Fibroblast of lung (primary cell): ENCODE data around the gene GJA8. TPM values are rescaled to one million over a fixed set of nuclear protein-coding genes. Genes with fewer than 3 reads are reported as not detected.
"Not testable (repeated sequence)": the region's sequence is repeated elsewhere in the genome, so short reads cannot be mapped to it uniquely, and the experiment has no call there.

ENCODE experiments used
- DNase-seq, 2 donors: peaks; one replicate each; pipeline versions ENCODE4 v3.0.0 to v3.0.0-alpha.2; 2010; ENCODE audit warnings: low read depth in 2 of 2
- H2AFZ ChIP-seq: 2 replicates; pipeline ENCODE4 v1.5.1; 2012; ENCODE audit warnings: low read length, control low read depth, inconsistent platforms
- H3K27ac ChIP-seq: 2 replicates; pipeline ENCODE4 v1.5.1; 2011; ENCODE audit warnings: low read length, control low read depth; ENCODE audit not compliant: insufficient read depth
- H3K27me3 ChIP-seq: 2 replicates; pipeline ENCODE4 v1.5.1; 2011; ENCODE audit warnings: mild to moderate bottlenecking, low read length; ENCODE audit not compliant: control insufficient read depth, insufficient read depth
- H3K36me3 ChIP-seq: 2 replicates; pipeline ENCODE4 v1.5.1; 2011; ENCODE audit warnings: low read length; ENCODE audit not compliant: control insufficient read depth, insufficient read depth
- H3K4me1 ChIP-seq: 2 replicates; pipeline ENCODE4 v1.5.1; 2011; ENCODE audit warnings: low read length; ENCODE audit not compliant: control insufficient read depth, insufficient read depth; ENCODE audit errors: extremely low read depth
- H3K4me2 ChIP-seq: 2 replicates; pipeline ENCODE4 v1.5.1; 2011; ENCODE audit warnings: low read length, control low read depth; ENCODE audit not compliant: insufficient read depth; ENCODE audit errors: extremely low read depth
- H3K4me3 ChIP-seq, 4 experiments: fragments of 200-600 bp in 1 of 4; sonication (generic) in 1 of 4; replicated peaks in 1 of 4; 2 replicates each; pipeline ENCODE4 v1.5.1; 2011 to 2016; ENCODE audit warnings: low read length in 4 of 4, low read depth in 3 of 4, mild to moderate bottlenecking in 3 of 4, control low read depth in 2 of 4, inconsistent platforms in 1 of 4, mixed read lengths in 1 of 4; ENCODE audit not compliant: insufficient read depth in 1 of 4; ENCODE audit errors: control extremely low read depth in 1 of 4
- H3K79me2 ChIP-seq: 2 replicates; pipeline ENCODE4 v1.5.1; 2012; ENCODE audit warnings: mild to moderate bottlenecking, low read length, inconsistent platforms; ENCODE audit not compliant: control insufficient read depth, insufficient read depth
- H3K9ac ChIP-seq: 2 replicates; pipeline ENCODE4 v1.5.1; 2011; ENCODE audit warnings: mild to moderate bottlenecking, low read length, control low read depth; ENCODE audit not compliant: insufficient read depth
- H3K9me3 ChIP-seq: 2 replicates; pipeline ENCODE4 v1.5.1; 2012; ENCODE audit warnings: low read depth, low read length; ENCODE audit not compliant: control insufficient read depth, insufficient read depth
- H4K20me1 ChIP-seq: 2 replicates; pipeline ENCODE4 v1.5.1; 2011; ENCODE audit warnings: low read length; ENCODE audit not compliant: control insufficient read depth, insufficient read depth; ENCODE audit errors: extremely low read depth
- CTCF ChIP-seq, 2 donors: IDR thresholded peaks in 1 of 2; conservative IDR thresholded peaks in 1 of 2; 1 replicate in 1 of 2; 2 replicates in 1 of 2; pipeline ENCODE4 v1.5.1; 2011 to 2012; ENCODE audit warnings: low read length in 2 of 2, control low read depth in 1 of 2, inconsistent platforms in 1 of 2, low read depth in 1 of 2, mild to moderate bottlenecking in 1 of 2
- EZH2 ChIP-seq: IDR thresholded peaks from 2 replicates; pipeline ENCODE4 v1.5.1; 2012; ENCODE audit warnings: low read length, control low read depth, mild to moderate bottlenecking; ENCODE audit errors: missing control alignments
- polyA minus RNA-seq: library from RNA; depleted of rRNA, polyadenylated mRNA; stranded (reverse); fragments of >200 nt; gene quantifications from 2 replicates; pipeline ENCODE4 v1.2.3, GENCODE V29; 2011; ENCODE audit warnings: low replicate concordance
- polyA plus RNA-seq, 2 donors: library from polyadenylated mRNA; depleted of rRNA in 1 of 2; stranded (reverse) in 1 of 2; unstranded in 1 of 2; fragments of >200 nt; gene quantifications; 2 replicates each; pipeline ENCODE4 v1.2.1, GENCODE V29; 2011 to 2012; ENCODE audit warnings: missing spikeins in 1 of 2
- total RNA-seq: library from RNA; depleted of rRNA; stranded (reverse); fragments of >200 nt; gene quantifications from 2 replicates; pipeline ENCODE4 v1.2.1, GENCODE V29; 2014

Gene GJA8
- total RNA-seq (not detected in 2 replicates), polyA plus RNA-seq (not detected in 2 replicates), polyA minus RNA-seq (not detected in 2 replicates)
- not detected in 2 replicates for polyA plus RNA-seq (2012)

- H4K20me1 ChIP-seq: no peaks in the 10 kb centered on the region
- DNase-seq: no peak
These were observed at the start of gene GJA8 for GRCh38 chr1:147902253-147902845. TSS of gene GJA8 (plus strand) at chr1:147902795. CDS start at chr1:147907956, 5,161 bp downstream.

GRCh38 chr1:147853391-147853790, 49.2 kb upstream of the GJA8 start:
- H4K20me1 ChIP-seq: no peaks in the 10 kb centered on the region
- H3K27me3 ChIP-seq: no peaks in the 10 kb centered on the region
- no peaks in the 10 kb centered on the region for H3K36me3 ChIP-seq
- no peak overlapping the region for H3K9ac ChIP-seq
- no peak overlapping the region for H3K4me3 ChIP-seq
- no peak overlapping the region for H3K27ac ChIP-seq
- DNase-seq: peak in 1 of 2 donors; percentile 55
- H3K79me2 ChIP-seq: no peaks in the 10 kb centered on the region
- H3K4me2 ChIP-seq: no peak overlapping the region
- no peaks in the 10 kb centered on the region for H3K9me3 ChIP-seq
- no peak overlapping the region for H2AFZ ChIP-seq
- no peaks in the 10 kb centered on the region for H3K4me1 ChIP-seq
- no peak for TF ChIP-seq CTCF (conservative IDR thresholded peaks at IDR 0.05 in 1 of 2, IDR thresholded peaks at IDR 0.05 in 1 of 2; ENCODE audit: low read depth in 1 of 2, low read length in 2 of 2)
- TF ChIP-seq EZH2: no peak

More at GRCh38 chr1:147902253-147902845, at the start of gene GJA8:
- H3K36me3 ChIP-seq: no peaks in the 10 kb centered on the region
- H3K4me1 ChIP-seq: no peaks in the 10 kb centered on the region
- H2AFZ ChIP-seq: no peak within 1 kb of the TSS
- no peak within 1 kb of the TSS for H3K27ac ChIP-seq
- TF ChIP-seq EZH2 (no peak), CTCF (conservative IDR thresholded peaks at IDR 0.05 in 1 of 2, IDR thresholded peaks at IDR 0.05 in 1 of 2; ENCODE audit: low read depth in 1 of 2, low read length in 2 of 2) (no peak)
- no peaks in the 10 kb centered on the region for H3K79me2 ChIP-seq
- no peak within 1 kb of the TSS for H3K4me3 ChIP-seq
- H3K9ac ChIP-seq: no peak within 1 kb of the TSS
- H3K4me2 ChIP-seq: no peak within 1 kb of the TSS
- H3K9me3 ChIP-seq: no peaks in the 10 kb centered on the region
- H3K27me3 ChIP-seq: peaks cover 3% of the 10 kb centered on the region

GRCh38 chr1:147854989-147855388, 47.6 kb upstream of the GJA8 start:
- not testable (repeated sequence) for H3K4me1 ChIP-seq, DNase-seq, H3K4me3 ChIP-seq, H2AFZ ChIP-seq, H3K79me2 ChIP-seq, H3K9ac ChIP-seq, H3K27ac ChIP-seq, H3K9me3 ChIP-seq, H3K27me3 ChIP-seq, H3K4me2 ChIP-seq, H3K36me3 ChIP-seq, H4K20me1 ChIP-seq

- H3K9me3 ChIP-seq, H3K79me2 ChIP-seq, H3K27ac ChIP-seq, H2AFZ ChIP-seq, DNase-seq, H3K4me1 ChIP-seq, H3K36me3 ChIP-seq, H3K4me2 ChIP-seq, H3K27me3 ChIP-seq, H3K4me3 ChIP-seq, H3K9ac ChIP-seq, H4K20me1 ChIP-seq: not testable (repeated sequence)
These were observed 46.6 kb upstream of the GJA8 start for GRCh38 chr1:147855996-147856395.

GRCh38 chr1:147867204-147867603, 35.4 kb upstream of the GJA8 start:
- H3K4me1 ChIP-seq, H3K9ac ChIP-seq, H3K27me3 ChIP-seq, H3K9me3 ChIP-seq, H3K27ac ChIP-seq, H3K4me3 ChIP-seq, H3K4me2 ChIP-seq, H4K20me1 ChIP-seq, H2AFZ ChIP-seq, DNase-seq, H3K79me2 ChIP-seq, H3K36me3 ChIP-seq: not testable (repeated sequence)
